ENCODE results near the gene LASP1.

Gene LASP1

GRCh38 chr17:38970128-38970527, 100.3 kb downstream of the LASP1 start:
- ATAC-seq = no peak

GRCh38 chr17:38970804-38971203, 100.9 kb downstream of the LASP1 start:
- TF ChIP-seq ISL1 (CRISPR knock-in tag; IDR thresholded peaks at IDR 0.05) = no peak
- no peak for TF ChIP-seq OSR1 (CRISPR knock-in tag; IDR thresholded peaks at IDR 0.05)
- no peak for TF ChIP-seq PATZ1 (CRISPR knock-in tag; IDR thresholded peaks at IDR 0.05; ENCODE audit: borderline replicate concordance)
- no peak for ATAC-seq

More at GRCh38 chr17:38970128-38970527, 100.3 kb downstream of the LASP1 start:
- TF ChIP-seq CSRNP3 (CRISPR knock-in tag; IDR thresholded peaks at IDR 0.05) = no peak
- TF ChIP-seq ZNF8 (CRISPR knock-in tag; IDR thresholded peaks at IDR 0.05) = no peak
- no peak for TF ChIP-seq CSDC2 (CRISPR knock-in tag; IDR thresholded peaks at IDR 0.05)
- no peak for TF ChIP-seq ZFP3 (CRISPR knock-in tag; IDR thresholded peaks at IDR 0.05)

Data from SK-N-SH treated with all-trans-retinoic acid at 6 μM for 48 hours (cell line).